IgD-negative memory B cell (primary cell): ENCODE data around the gene RMI1. TPM values are rescaled to one million over a fixed set of nuclear protein-coding genes. Genes with fewer than 3 reads are reported as not detected.
A peak's percentile ranks its signal among the peaks of the same experiment; 100 is the strongest.
"Not testable (repeated sequence)": the region's sequence is repeated elsewhere in the genome, so short reads cannot be mapped to it uniquely, and the experiment has no call there.

ENCODE experiments used
- H3K27ac Mint-ChIP-seq, 3 donors: one replicate each; pipeline ENCODE4 v1.8.0; 2020 to 2022; ENCODE audit warnings: mild to moderate bottlenecking in 3 of 3, mixed read lengths in 3 of 3, moderate library complexity in 1 of 3
- H3K27me3 Mint-ChIP-seq: one replicate; pipeline ENCODE4 v1.8.0; 2021; ENCODE audit warnings: mixed read lengths
- H3K36me3 Mint-ChIP-seq: one replicate; pipeline ENCODE4 v1.8.0; 2020; ENCODE audit warnings: mild to moderate bottlenecking, mixed read lengths
- H3K4me1 Mint-ChIP-seq, 3 donors: one replicate each; pipeline ENCODE4 v1.8.0; 2020 to 2022; ENCODE audit warnings: mixed read lengths in 3 of 3, mild to moderate bottlenecking in 1 of 3
- H3K4me3 Mint-ChIP-seq, 4 donors: one replicate each; pipeline ENCODE4 v1.8.0; 2020 to 2022; ENCODE audit warnings: mild to moderate bottlenecking in 4 of 4, mixed read lengths in 4 of 4, moderate library complexity in 3 of 4
- H3K9me3 Mint-ChIP-seq, 3 donors: one replicate each; pipeline ENCODE4 v1.8.0; 2020 to 2021; ENCODE audit warnings: mixed read lengths in 3 of 3, mild to moderate bottlenecking in 1 of 3
- polyA plus RNA-seq: library from polyadenylated mRNA; unstranded; fragments of 300-500 nt; fragmentation: Illumina TruSeq; gene quantifications from one replicate; pipeline ENCODE4 v1.2.3, GENCODE V29; 2021

Gene RMI1
- 5.4 TPM for polyA plus RNA-seq

GRCh38 chr9:83980395-83981125 lies at the start of gene RMI1:
RMI1 (plus strand) TSS chr9:83980805; CDS start chr9:84000987, 20,182 bp downstream.
- Mint-ChIP-seq H3K4me1 (peaks cover 24 to 40% (median 29%) of the 10 kb centered on the region in 3 donors), H3K36me3 (no peaks in the 10 kb centered on the region), H3K9me3 (no peaks in the 10 kb centered on the region), H3K27me3 (no peaks in the 10 kb centered on the region), H3K4me3 (peak within 1 kb of the TSS; percentile 98 to 100 (median 100)), H3K27ac (peak within 1 kb of the TSS; percentile 98 to 100 (median 99))

GRCh38 chr9:83930881-83931280 lies 49.7 kb upstream of the RMI1 start:
- no peak overlapping the region for H3K4me3 Mint-ChIP-seq
- H3K27ac Mint-ChIP-seq, result no peak overlapping the region
- H3K27me3 Mint-ChIP-seq, result no peaks in the 10 kb centered on the region
- no peaks in the 10 kb centered on the region for H3K4me1 Mint-ChIP-seq
- peaks cover 1% of the 10 kb centered on the region for H3K36me3 Mint-ChIP-seq
- no peaks in the 10 kb centered on the region for H3K9me3 Mint-ChIP-seq

- H3K27ac Mint-ChIP-seq, result peak overlapping the region in 1 of 3 donors; percentile 82
- H3K27me3 Mint-ChIP-seq, result no peaks in the 10 kb centered on the region
- H3K9me3 Mint-ChIP-seq, result no peaks in the 10 kb centered on the region
These were observed 48.6 kb upstream of the RMI1 start for GRCh38 chr9:83932011-83932410.

GRCh38 chr9:83932851-83933250 lies 47.8 kb upstream of the RMI1 start:
- Mint-ChIP-seq H3K4me3 (no peak overlapping the region), H3K27me3 (no peaks in the 10 kb centered on the region), H3K36me3 (peaks cover 1% of the 10 kb centered on the region), H3K9me3 (no peaks in the 10 kb centered on the region), H3K4me1 (no peaks in the 10 kb centered on the region), H3K27ac (no peak overlapping the region)

More at GRCh38 chr9:83932011-83932410, 48.6 kb upstream of the RMI1 start:
- H3K4me1 Mint-ChIP-seq, result no peaks in the 10 kb centered on the region
- peaks cover 1% of the 10 kb centered on the region for H3K36me3 Mint-ChIP-seq
- no peak overlapping the region for H3K4me3 Mint-ChIP-seq

GRCh38 chr9:83933790-83934189 lies 46.8 kb upstream of the RMI1 start:
- Mint-ChIP-seq H3K9me3 (no peaks in the 10 kb centered on the region), H3K27me3 (no peaks in the 10 kb centered on the region), H3K27ac (no peak overlapping the region), H3K36me3 (peaks cover 1% of the 10 kb centered on the region), H3K4me1 (no peaks in the 10 kb centered on the region), H3K4me3 (no peak overlapping the region)

- H3K27me3 Mint-ChIP-seq, result no peaks in the 10 kb centered on the region
- no peaks in the 10 kb centered on the region for H3K9me3 Mint-ChIP-seq
- H3K36me3 Mint-ChIP-seq, result peaks cover 1% of the 10 kb centered on the region
- H3K27ac Mint-ChIP-seq, result peak overlapping the region in 1 of 3 donors; percentile 48
- H3K4me3 Mint-ChIP-seq, result no peak overlapping the region
- no peaks in the 10 kb centered on the region for H3K4me1 Mint-ChIP-seq
These were observed 45.9 kb upstream of the RMI1 start for GRCh38 chr9:83934569-83935275.

GRCh38 chr9:83935276-83935935 lies 45.2 kb upstream of the RMI1 start:
- no peak overlapping the region for H3K4me3 Mint-ChIP-seq
- H3K36me3 Mint-ChIP-seq, result peaks cover 1% of the 10 kb centered on the region

GRCh38 chr9:83936523-83936922 lies 44.1 kb upstream of the RMI1 start:
- Mint-ChIP-seq H3K4me3 (no peak overlapping the region), H3K9me3 (no peaks in the 10 kb centered on the region), H3K27me3 (no peaks in the 10 kb centered on the region)

More at GRCh38 chr9:83935276-83935935, 45.2 kb upstream of the RMI1 start:
- Mint-ChIP-seq H3K4me1 (no peaks in the 10 kb centered on the region), H3K27me3 (no peaks in the 10 kb centered on the region), H3K9me3 (no peaks in the 10 kb centered on the region), H3K27ac (no peak overlapping the region)

GRCh38 chr9:83937861-83938455 lies 42.6 kb upstream of the RMI1 start:
- Mint-ChIP-seq H3K9me3 (no peaks in the 10 kb centered on the region), H3K4me1 (no peaks in the 10 kb centered on the region), H3K27ac (no peak overlapping the region), H3K36me3 (peaks cover 5% of the 10 kb centered on the region), H3K4me3 (no peak overlapping the region), H3K27me3 (no peaks in the 10 kb centered on the region)

More at GRCh38 chr9:83936523-83936922, 44.1 kb upstream of the RMI1 start:
- peaks cover 1% of the 10 kb centered on the region for H3K36me3 Mint-ChIP-seq
- H3K27ac Mint-ChIP-seq, result no peak overlapping the region
- H3K4me1 Mint-ChIP-seq, result no peaks in the 10 kb centered on the region

GRCh38 chr9:83940590-83941303 lies 39.9 kb upstream of the RMI1 start:
- H3K36me3 Mint-ChIP-seq, result peaks cover 6% of the 10 kb centered on the region
- H3K27me3 Mint-ChIP-seq, result no peaks in the 10 kb centered on the region
- no peak overlapping the region for H3K4me3 Mint-ChIP-seq
- H3K9me3 Mint-ChIP-seq, result no peaks in the 10 kb centered on the region
- H3K27ac Mint-ChIP-seq, result no peak overlapping the region
- H3K4me1 Mint-ChIP-seq, result no peaks in the 10 kb centered on the region

- H3K9me3 Mint-ChIP-seq, H3K36me3 Mint-ChIP-seq, H3K4me3 Mint-ChIP-seq, H3K4me1 Mint-ChIP-seq, H3K27ac Mint-ChIP-seq, H3K27me3 Mint-ChIP-seq: not testable (repeated sequence)
These were observed 32.5 kb upstream of the RMI1 start for GRCh38 chr9:83948096-83948495.

- H3K36me3 Mint-ChIP-seq, result no peaks in the 10 kb centered on the region
- no peaks in the 10 kb centered on the region for H3K9me3 Mint-ChIP-seq
- peaks cover 14 to 16% (median 14%) of the 10 kb centered on the region in 3 donors for H3K4me1 Mint-ChIP-seq
- H3K27me3 Mint-ChIP-seq, result no peaks in the 10 kb centered on the region
- H3K27ac Mint-ChIP-seq, result peak overlapping the region; percentile 86 to 90 (median 89)
- peak overlapping the region; percentile 93 to 99 (median 98) for H3K4me3 Mint-ChIP-seq
These were observed 24.5 kb upstream of the RMI1 start for GRCh38 chr9:83956086-83956435.

- Mint-ChIP-seq H3K4me1 (peaks cover 14 to 16% (median 14%) of the 10 kb centered on the region in 3 donors), H3K27me3 (no peaks in the 10 kb centered on the region), H3K27ac (peak overlapping the region; percentile 86 to 90 (median 89)), H3K4me3 (peak overlapping the region; percentile 93 to 99 (median 98)), H3K36me3 (no peaks in the 10 kb centered on the region), H3K9me3 (no peaks in the 10 kb centered on the region)
These were observed 24.0 kb upstream of the RMI1 start for GRCh38 chr9:83956436-83957247.

GRCh38 chr9:83957248-83957513 lies 23.4 kb upstream of the RMI1 start:
- peak overlapping the region; percentile 86 to 90 (median 86) for H3K27ac Mint-ChIP-seq
- no peaks in the 10 kb centered on the region for H3K27me3 Mint-ChIP-seq
- H3K4me1 Mint-ChIP-seq, result peaks cover 14 to 16% (median 14%) of the 10 kb centered on the region in 3 donors
- no peaks in the 10 kb centered on the region for H3K9me3 Mint-ChIP-seq
- H3K4me3 Mint-ChIP-seq, result peak overlapping the region; percentile 93 to 99 (median 98)
- H3K36me3 Mint-ChIP-seq, result no peaks in the 10 kb centered on the region
